ENCODE results near the gene LRP1B.

The LRP1B gene

DNA sequence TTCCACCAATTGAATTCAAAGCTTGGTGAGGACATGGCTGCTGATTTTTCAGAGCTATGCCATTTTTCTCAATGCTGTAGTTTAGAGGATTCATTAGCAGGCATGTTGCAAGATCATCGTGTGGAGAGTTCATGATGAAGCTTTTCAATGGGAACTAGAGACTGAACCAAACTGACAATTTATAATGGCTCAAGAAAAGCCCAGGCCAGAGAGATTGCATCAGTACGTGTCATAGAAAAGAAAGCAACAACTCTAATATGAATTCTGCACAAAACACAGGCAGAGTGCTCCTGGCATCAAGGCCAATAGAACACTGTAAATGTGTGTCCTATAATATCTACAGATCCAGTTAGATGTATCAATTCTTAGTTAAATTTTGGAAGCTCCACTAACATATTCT lies 477.6 kb downstream of the LRP1B start:
- no peak for DNase-seq

DNA sequence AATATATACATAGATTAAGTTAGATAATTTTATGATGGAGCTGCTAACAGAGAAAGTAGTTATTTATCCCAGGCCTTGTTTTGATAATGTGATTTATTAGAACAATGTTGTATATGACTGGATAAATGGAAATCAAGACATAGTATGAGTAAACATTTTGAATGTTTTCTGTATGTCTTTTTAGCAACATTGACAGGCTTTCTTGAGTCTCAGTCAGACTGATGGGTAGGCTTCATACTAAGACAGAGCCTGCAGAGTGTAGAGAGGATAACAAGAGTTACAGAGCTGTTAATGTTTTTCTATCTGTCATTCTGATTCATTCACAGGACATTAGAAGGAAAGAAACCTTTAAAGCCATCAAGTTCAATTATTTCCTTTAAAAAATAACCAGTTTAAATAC lies 478.5 kb downstream of the LRP1B start:
- no peak for DNase-seq

DNA sequence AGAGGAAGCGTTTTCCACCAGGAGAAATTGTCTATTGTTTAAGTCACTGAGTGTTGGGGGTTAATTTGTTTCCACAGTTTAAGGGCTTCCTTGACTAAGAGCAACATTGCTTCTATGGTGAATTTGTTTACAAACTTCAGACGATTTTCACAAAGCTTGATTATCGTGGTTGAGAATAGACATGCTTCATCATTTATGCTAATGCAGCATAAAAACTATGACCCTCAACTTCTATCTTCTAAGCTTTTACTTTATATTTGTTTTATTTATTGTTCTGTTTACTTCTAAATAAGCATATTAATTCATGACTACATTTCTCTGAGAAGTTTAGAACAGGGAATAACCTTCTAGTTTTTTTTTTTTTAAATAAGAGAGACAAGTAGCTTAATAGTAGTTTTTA lies 483.5 kb downstream of the LRP1B start:
- DNase-seq = no peak

DNA sequence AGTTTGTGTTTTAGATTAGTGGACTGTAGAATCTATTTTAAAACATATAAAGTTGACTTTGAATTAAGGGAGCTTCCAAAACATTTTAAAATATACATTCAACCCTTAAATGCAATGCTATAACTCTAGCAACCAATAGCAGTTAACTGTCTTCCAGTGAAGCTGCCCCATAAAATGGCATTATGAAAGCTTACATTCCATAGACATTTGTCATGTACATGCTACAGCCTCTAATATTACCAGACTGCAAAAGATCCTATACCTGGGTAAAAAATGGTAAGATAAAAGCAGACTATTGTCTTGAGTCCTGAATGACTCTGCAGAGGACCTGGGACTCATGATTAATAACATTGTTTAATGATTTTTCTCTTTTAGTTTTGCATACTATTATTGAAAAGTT lies 489.4 kb downstream of the LRP1B start:
- DNase-seq = no peak

DNA sequence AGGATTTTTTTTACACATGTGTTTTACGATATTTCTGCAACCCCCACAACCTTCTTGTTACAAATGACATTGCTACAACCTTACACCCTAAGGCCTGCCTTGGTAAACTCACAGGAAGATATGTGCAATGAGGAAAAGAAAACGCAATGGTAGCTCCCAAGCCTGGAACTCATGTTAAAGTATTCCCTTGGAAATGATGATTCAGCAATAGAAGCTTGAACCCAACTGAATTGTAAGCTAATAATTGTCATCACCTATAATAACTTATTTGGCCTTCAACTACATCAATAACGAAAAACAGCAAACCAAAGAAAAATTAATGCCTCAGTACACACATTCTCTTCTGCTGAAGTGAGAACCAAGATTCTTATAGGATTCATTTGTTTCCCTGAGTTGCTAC lies 491.0 kb downstream of the LRP1B start:
- no peak for DNase-seq

DNA sequence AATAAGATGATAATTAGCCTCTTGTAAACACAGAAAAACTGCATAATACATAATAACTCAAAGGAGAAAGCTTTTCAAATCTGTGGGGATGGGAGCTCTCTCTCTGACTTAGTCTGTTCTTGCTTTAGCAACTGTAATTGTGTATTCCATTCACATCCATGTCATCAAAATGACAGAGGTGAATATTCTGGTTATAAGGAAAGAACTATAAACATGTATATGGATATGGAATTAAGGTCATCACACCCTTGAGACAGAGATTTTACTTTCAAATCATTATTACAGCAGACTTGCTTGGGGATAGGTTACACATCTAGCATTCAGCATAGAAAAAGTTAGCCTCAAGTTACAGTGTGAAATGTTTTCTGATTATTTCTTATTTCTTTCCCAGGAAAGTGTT lies 497.7 kb downstream of the LRP1B start:
- DNase-seq = no peak

DNA sequence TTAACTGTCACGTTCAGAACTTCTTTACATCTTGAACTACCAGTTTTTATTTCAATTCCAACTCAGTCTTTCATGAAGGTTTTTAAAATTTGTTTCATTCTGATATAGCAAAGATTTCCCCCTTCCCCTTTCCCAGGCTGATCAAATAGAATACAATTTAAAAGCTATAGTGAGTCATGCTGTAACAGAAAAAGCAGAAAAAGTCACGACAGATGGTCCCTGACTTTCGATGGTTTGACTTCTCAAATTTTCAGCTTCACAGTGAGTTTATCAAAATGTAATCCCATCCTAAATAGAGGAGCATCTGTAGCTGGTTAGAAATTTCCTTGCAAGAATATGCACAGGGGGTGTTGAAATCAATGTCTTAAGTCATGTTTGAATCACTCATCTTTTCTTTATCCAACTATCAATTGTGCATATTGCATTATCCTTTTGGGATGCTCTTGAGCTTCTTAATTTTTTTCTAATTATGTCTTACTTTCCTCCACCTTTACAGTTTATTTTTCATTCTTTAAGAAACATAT lies 500.3 kb downstream of the LRP1B start:
- DNase-seq = no peak

DNA sequence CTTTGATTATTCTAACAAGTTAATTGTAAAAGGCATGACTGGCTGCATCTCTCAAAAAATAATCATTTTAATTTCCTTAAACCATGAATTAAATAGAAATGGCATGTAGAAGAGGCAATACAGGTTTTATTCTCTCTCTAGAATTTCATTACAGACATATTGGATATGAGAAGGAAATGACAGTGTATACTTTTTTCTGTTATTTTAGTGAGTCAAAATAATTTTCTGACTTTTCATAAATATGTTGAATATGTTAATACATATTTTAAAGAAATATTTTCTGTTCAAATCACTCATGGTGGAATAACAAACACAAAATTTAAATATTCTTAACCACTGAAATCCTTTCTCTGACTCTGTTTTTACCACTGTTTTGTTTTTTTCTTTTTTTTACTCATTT lies 510.4 kb downstream of the LRP1B start:
- no peak for DNase-seq

DNA sequence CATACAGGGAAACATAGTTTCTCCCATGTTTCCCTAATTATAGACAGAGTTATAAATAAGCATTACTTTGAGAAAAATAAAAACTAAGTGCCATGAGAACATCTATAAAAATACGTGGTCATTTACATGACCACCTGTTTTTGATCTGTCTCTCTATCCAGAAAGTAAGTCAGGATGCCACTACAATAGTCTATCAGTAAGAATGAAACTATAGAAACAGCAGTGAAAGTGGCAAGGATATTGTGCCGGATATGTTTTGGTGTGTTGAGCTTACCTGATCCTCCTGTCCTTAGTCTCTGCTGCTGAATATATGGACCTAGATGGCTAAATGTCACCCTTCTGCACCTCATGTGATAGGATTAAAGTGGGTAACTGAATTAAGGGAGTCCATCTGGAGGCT lies 512.4 kb downstream of the LRP1B start:
- no peak for DNase-seq

DNA sequence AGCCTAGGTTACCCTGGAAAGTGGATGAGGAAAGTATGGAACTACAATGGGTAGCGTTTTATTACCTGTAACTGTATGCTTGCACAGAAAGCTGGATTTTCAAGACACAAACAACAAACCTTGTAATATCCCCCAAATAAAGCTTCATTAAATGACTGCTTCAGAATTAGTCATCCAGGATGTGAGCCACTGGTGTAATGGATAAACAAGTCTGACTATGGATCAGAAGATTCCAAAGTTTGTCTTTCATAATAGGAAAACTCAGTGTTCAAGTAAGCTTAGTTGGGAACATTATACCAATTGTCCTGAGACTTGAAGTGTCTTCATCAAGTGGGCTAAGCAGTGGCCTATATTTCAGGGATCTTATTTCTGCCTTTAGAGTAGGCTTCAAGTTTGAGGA lies 518.8 kb downstream of the LRP1B start:
- no peak for DNase-seq

DNA sequence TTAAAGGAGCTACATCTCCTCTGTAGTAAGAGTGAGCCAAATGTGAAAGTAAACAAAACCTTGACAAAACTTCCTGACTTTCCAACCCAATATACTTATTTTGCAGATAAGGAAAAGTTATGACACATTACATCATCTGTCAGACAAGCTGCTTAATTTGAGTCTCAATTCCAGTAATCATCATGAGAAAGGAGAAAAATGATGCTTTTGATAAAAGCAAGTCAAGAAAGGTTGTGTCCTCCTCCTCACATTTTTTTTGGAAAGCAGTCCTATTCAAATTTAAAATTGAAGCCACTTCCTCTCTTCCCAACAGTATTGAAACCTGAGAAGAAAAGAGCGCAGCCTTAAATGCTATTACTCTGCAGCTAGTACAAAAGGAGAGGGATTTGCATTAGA lies 519.6 kb downstream of the LRP1B start:
- DNase-seq = no peak

DNA sequence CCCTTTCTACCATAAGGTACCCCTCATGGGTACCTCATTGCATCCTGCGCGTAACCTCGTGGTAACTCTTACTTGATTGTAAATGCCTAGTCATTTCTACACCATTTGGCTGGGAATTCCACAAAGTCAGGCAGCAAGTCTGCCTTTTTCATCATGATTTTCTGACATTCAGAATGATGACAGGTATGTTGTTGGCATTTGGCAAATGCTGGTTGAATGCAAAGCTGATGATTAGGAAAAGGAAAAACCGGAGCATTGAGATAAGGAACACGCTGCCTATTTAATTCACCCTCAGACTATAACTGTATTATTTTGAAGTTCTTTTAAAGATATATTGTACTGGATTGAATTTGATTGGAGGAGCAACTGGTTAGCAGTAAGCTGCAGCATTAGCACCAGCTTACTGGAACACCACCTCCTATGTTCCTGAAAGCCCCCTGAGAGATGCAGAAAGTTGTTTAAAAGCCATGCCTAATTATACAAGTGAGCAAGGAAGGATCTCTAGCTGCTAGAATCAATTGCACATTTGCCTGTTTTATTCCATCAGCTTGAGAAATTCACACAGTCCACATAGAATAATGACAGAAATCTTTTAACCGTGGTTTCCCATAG lies 520.1 kb downstream of the LRP1B start:
- DNase-seq = no peak

DNA sequence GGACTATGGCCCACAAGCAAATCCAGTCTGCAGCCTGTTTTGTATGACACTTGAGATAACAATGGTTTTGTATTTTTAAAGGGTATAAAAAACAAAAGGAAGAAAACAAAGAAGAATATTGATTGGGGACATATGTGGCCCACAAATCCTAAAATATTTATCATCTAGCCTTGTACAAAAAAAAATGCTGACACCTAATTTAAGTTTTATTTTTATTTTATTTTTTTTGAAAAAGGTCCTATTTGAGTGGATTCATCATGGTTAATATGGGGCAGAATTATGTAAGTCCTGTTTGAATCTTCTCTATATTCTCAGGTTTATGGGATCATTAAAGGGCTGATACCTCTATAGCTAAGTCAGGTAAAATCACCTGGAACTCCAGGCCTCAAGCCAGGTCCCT lies 525.7 kb downstream of the LRP1B start:
- DNase-seq = no peak

DNA sequence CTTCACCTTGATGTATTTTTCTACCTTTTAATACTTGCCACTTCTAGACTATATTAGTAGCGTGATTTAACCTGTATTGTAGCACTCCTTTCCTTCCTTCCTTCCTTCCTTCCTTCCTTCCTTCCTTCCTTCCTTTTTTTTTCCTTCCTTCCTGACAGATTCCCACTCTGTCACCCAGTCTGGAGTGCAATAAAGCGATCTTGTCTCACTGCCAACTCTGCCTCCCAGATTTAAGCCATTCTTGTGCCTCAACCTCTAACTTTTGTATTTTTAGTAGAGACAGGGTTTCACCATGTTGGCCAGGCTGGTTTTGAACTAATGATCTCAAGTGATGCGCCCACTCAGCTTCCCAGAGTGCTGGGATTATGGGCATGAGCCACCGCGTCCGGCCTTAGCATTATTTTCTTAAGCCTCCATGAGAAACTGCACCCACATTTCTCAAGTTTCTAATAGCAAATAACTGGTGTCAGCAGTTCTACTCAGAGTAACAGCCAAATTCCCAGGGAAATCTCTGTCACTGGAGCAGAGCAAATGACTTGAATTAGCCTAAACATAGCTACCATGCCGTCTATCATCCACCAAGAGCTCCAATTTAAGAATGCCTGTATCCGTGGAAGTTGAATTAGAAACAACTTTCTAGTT lies 529.2 kb downstream of the LRP1B start:
- no peak for DNase-seq

DNA sequence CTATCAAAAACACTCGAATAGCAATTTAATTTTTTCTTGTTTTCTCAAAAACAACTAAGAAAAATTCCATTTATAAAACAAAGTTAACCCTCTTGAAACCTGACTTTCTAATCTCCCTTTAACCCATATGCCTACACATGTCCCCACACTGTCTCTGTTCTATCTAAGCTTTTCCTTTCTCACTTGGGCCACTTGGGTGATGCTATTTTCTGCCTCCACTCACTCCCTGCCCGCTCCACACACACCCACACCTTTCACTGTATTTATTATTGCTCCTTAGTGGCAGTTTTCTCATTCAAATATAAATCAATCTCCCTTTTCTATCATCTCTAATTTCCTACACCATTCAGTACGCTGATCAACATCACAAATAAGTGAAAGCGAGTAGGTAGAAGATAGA lies 531.1 kb downstream of the LRP1B start:
- no peak for DNase-seq

DNA sequence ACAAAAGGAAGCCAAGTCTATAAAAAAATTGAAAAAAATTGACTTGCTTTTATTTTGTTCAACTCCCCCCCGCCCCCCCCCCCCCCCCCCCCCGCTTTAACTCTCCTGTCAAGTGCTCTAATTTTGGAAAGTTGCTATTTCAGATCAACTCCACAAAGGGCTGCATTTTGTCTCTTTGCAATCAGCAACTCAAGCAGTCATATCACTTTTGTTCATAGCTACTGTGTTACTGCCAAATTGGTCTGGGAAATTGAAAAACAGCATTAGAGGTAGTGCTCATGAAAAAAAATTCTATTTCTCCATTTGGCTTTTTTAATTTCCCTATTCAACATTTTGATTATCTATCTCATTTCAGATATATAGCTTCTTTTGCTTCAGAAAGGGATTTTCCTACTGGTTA lies 531.8 kb downstream of the LRP1B start:
- no peak for DNase-seq

DNA sequence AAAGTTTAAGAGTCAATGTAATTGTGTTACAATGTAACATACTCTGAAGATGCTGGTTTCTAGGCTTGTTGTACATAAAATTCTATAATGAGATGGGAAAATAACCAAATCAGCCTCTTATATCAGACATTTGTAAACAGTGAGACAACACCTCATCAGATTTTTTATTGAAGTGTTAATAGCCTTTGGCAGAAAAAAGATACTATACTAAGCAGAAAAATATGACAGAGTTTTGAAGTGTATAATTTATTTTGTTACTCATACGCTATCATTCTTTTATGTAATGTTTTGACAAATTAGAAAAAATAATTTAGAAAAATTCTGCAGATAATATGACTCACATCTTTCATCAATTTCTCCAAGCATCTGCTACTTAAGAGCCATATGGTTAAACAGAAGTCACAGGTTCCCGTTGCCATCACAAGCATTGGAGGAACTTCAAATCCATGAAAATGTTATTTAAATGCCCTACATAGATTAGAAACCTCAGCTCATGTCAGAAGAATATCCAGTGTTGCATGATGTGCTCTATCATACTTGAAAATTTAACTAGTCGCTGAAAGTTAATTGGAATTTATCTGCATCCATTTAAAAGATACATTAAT lies 535.4 kb downstream of the LRP1B start:
- DNase-seq = no peak

DNA sequence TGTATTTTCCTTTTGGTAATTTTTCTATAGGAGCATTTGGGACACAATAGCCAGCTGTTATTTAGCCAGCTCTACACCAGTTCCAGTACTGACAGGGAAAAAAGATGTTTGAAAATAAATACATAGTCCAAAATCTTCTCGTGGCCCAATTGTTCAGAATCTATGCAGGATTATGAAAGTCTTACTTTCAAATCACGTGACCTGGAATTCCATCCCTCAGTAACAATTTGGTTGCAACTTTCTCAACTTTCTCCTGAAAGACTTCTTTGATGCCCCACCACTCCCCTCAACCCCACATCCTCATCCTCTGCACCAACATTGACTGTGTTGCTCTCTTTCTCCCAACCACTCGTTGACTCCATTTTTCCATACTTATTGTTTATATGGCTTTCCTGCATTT lies 539.0 kb downstream of the LRP1B start:
- no peak for DNase-seq

DNA sequence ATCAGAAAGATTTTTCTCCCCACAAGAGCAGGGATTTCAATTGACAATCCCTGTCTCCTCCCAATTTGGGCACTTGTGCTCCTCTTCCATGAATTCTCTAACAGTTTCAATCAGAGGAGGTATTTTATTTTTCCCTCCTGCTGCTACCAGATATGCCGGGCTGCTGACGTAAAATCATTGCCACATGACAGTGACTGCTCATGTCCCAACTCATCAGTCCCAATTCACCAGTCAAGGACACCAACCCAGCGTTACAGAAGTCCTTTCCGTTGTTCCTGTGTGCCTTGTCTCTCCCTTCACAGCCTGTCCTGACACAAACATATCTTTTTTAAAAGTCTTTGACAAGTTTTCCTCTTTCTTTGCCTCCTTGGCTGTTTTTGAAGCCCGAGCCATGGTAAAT lies 540.2 kb downstream of the LRP1B start:
- DNase-seq = no peak

DNA sequence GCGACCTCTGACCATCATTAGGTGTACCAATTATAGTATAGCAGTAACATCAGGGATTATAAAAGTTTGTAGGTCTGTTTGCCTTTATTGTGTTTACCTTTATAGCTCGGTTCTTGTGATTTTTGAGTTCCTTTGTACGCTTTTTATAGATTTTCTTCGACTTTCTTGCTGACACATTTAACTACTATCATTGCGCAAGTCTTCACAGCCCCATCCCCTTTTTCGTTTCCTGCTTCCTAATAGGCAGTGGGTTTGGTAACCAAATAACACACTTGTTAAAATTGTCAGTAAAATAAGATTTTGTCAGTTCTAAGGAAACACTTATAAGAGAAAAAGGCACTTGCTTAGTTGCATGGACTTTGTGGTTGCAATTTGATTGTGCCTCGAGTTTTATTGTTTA lies 541.5 kb downstream of the LRP1B start:
- DNase-seq = no peak

DNA sequence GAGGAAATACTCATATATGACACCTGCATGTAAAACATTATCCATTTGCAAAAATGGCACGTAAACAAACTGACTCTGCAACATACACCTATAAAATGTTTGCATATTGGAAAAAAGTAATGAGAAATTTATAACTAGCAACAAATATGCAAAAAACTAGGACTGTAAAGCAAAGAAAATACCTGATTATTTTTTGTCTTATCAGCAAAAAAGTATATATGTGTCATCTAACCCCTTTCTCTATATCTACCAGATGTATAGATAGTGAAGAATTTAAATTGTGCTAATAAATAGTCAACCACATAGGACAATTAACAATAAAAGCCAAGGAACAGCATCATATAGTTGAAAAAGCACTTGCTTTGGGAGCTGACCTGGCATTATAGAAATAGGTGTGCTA lies 543.8 kb downstream of the LRP1B start:
- DNase-seq = no peak

DNA sequence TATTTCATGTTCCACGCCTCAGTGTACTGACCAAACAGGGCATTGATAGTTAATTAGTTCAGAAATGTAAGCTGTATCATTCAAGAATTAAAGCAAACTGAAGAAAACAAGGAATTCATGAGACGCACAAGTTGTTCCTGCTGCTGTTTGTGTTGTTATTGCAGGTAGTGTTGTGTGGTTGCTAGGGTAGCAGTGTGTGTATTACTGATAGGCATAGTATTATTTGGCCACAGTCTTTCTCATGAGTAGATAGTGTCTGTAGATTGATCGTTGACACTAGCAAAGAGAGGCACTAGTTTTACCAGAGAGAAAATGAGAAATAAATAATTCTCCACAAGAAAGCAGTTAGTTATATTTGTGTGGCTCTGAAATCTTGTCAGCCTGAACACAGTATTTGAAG lies 548.6 kb downstream of the LRP1B start:
- DNase-seq = no peak

DNA sequence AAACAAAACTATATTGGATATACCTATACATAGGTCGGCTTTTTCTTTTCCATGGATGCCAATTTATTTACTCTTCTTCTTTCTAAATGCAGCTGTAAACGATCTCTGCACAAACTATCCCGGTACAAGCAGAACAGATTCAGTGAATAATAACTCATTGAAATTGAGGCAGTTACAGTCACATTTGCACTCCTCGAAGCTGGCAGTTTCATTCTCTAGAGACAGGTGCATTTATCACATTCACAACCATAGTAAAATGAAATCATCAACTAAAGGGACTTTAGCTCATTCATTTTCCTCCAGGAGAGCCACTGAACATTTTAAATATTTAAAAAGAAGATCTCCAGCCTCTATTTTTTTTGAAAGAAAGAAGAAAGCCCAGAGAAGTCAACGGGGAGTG lies 551.7 kb downstream of the LRP1B start:
- no peak for DNase-seq

DNA sequence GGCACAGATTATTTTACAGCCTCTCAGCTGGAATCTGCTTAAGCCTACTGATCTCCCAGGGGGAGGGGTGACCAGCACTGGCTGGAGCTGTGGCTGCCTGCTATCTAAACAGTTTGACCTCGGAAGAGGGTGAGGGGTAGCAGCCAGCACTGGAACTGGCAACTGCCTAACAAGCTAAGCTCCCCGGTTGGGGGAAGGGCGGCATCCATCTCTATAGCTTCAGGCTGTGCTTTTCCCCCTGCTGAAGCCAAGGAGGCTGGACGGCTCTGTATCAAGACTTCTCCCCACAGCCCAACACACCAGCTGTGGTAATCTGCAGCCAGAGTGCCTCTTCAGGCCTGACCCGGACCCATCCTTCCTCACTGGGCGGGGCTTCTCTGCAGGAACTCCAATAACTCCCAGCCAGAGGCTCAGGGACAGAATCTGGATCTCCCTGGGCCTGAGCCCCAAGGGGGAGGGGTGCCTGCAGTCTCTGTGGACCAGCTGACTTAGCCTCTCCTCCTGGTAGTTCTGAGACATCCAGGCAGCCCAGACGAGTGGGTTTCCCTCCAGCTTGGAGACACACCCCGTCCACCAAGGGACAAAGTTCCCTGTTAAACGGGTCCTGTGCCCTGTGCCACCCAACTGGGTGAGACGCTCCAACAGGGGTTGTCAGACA lies 560.2 kb downstream of the LRP1B start:
- DNase-seq = no peak
